ENCODE results near the gene ALG5.

- TF ChIP-seq CTCF (IDR thresholded peaks at IDR 0.05) (no peak), POLR2A (IDR thresholded peaks at IDR 0.05) (no peak)
Observed at GRCh38 chr13:36918246-36919131, 80.7 kb downstream of the ALG5 start.
